Transverse colon (tissue), 4 donors: ENCODE measurements around the gene DHH. TPM values are rescaled to one million over a fixed set of nuclear protein-coding genes. Genes with fewer than 3 reads are reported as not detected.
A peak's percentile ranks its signal among the peaks of the same experiment; 100 is the strongest.
"Not testable (repeated sequence)": the region's sequence is repeated elsewhere in the genome, so short reads cannot be mapped to it uniquely, and the experiment has no call there.

Experiments
- DNase-seq: peaks from one replicate; pipeline ENCODE4 v3.0.0-alpha.2; 2019
- H3K27ac ChIP-seq, 4 donors: fragments of 200-600 bp; sonication (generic); 2 replicates each; pipeline ENCODE4 v1.5.1; 2016 to 2018; ENCODE audit warnings: inconsistent platforms in 4 of 4
- H3K27me3 ChIP-seq: fragments of 200-600 bp; sonication (generic); 2 replicates; pipeline ENCODE4 v1.5.1; 2017; ENCODE audit warnings: inconsistent platforms
- H3K36me3 ChIP-seq, 4 donors: fragments of 200-600 bp; sonication (generic); 2 replicates each; pipeline ENCODE4 v1.5.1; 2017 to 2019; ENCODE audit warnings: inconsistent platforms in 4 of 4
- H3K4me1 ChIP-seq, 4 donors: fragments of 200-600 bp; sonication (generic); 2 replicates each; pipeline ENCODE4 v1.5.1; 2017 to 2020; ENCODE audit warnings: inconsistent platforms in 4 of 4
- H3K4me3 ChIP-seq, 4 donors: fragments of 200-600 bp; sonication (generic); 1 replicate in 1 of 4; 2 replicates in 3 of 4; pipeline versions ENCODE4 v1.5.1 to v1.6.1; 2017 to 2019; ENCODE audit warnings: inconsistent platforms in 4 of 4
- H3K9me3 ChIP-seq, 2 donors: fragments of 200-600 bp; sonication (generic); 2 replicates each; pipeline ENCODE4 v1.5.1; 2017 to 2019; ENCODE audit warnings: inconsistent platforms in 2 of 2
- EP300 ChIP-seq: sonication (generic); formaldehyde crosslinking; IDR thresholded peaks from one replicate; pipeline ENCODE4 v1.6.1; 2017; ENCODE audit warnings: antibody characterized with exemption, low read depth
- POLR2A ChIP-seq: fragments of 450-650 bp; IDR thresholded peaks from one replicate; pipeline ENCODE4 v1.6.1; 2016; ENCODE audit warnings: antibody characterized with exemption, mild to moderate bottlenecking, moderate library complexity
- POLR2AphosphoS5 ChIP-seq, 3 donors: sonication (generic); formaldehyde crosslinking; IDR thresholded peaks; one replicate each; pipeline ENCODE4 v1.6.1; 2016; ENCODE audit warnings: antibody characterized with exemption in 3 of 3
- WGBS, 2 donors: methylation state at CpG; one replicate each; pipeline ENCODE4 v1.1.5; 2018; ENCODE audit warnings: low coverage in 1 of 2; 5-methylcytosine and 5-hydroxymethylcytosine counted together
- in situ Hi-C, 4 donors: fragments of 200-750 bp; cut with MboI; loops; one replicate each; pipeline versions ENCODE4 v1.15.0 to v1.15.1; 2017; ENCODE audit warnings: low sequenced_read_pairs in 3 of 4, low pct_ligation_motif_present in 1 of 4, low pct_unique_long_range_greater_than_20kb in 1 of 4
- intact Hi-C: fragments of 100-400 bp; cut with DNase I; formaldehyde crosslinking; loops from one replicate; pipeline ENCODE4 v1.15.1; 2023; ENCODE audit warnings: low total_unique reads
- total RNA-seq, 4 donors: library from RNA; depleted of rRNA; stranded (reverse); fragments of >200 nt; gene quantifications; one replicate each; pipeline ENCODE4 v1.1.0, GENCODE V29; 2016
- TF ChIP-seq, protein P1 (sequence below), 5 experiments: fragments of 200-600 bp in 3 of 5; fragments of 450-650 bp in 2 of 5; sonication (generic) in 3 of 5; IDR thresholded peaks; 1 replicate in 2 of 5; 2 replicates in 3 of 5; pipeline ENCODE4 v1.5.1; 2016 to 2017; ENCODE audit warnings: antibody characterized with exemption in 5 of 5, inconsistent platforms in 3 of 5, mild to moderate bottlenecking in 2 of 5, moderate library complexity in 1 of 5

The DHH gene
- total RNA-seq, 4 donors from 2014 or later, result 0.27 to 0.32 TPM; not detected in 2

DNA sequence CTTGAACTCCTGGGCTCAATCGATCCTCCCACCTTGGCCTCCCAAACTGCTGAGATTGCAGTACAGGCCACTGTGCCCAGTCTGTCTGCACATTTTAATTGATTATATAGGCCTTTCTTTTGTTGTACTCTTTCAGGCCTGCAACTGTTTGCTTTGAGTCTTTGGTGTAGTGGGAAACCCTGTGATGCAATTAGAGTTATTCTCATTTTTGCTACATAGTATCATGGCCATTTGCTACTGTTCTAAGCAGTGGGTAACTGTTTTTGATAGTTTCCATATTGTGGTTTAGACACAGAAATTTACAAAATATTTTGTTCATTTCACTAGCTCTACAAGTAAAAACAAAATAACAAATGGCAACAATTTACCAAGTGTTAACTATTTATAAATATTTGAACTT is 42.9 kb upstream of the DHH start:
- WGBS, 2 donors, result 85% methylated on average over 1 of the region's 1 CpG; no CpG with 5 or more reads in 1 of the 2 donors
- DNase-seq, result no peak
- H3K4me1 ChIP-seq, result peaks cover 0 to 12% (median 2%) of the 10 kb centered on the region in 4 donors
- TF ChIP-seq, protein P1, sequence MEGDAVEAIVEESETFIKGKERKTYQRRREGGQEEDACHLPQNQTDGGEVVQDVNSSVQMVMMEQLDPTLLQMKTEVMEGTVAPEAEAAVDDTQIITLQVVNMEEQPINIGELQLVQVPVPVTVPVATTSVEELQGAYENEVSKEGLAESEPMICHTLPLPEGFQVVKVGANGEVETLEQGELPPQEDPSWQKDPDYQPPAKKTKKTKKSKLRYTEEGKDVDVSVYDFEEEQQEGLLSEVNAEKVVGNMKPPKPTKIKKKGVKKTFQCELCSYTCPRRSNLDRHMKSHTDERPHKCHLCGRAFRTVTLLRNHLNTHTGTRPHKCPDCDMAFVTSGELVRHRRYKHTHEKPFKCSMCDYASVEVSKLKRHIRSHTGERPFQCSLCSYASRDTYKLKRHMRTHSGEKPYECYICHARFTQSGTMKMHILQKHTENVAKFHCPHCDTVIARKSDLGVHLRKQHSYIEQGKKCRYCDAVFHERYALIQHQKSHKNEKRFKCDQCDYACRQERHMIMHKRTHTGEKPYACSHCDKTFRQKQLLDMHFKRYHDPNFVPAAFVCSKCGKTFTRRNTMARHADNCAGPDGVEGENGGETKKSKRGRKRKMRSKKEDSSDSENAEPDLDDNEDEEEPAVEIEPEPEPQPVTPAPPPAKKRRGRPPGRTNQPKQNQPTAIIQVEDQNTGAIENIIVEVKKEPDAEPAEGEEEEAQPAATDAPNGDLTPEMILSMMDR (IDR thresholded peaks at IDR 0.05), result no peak
- TF ChIP-seq POLR2AphosphoS5 (IDR thresholded peaks at IDR 0.05), result no peak
- no peak for TF ChIP-seq POLR2A
- no peak for TF ChIP-seq EP300
- H3K4me3 ChIP-seq, result no peak overlapping the region
- no peak overlapping the region for H3K27ac ChIP-seq
- intact Hi-C loops (no loop called here), in situ Hi-C loops (no loop called here)
- H3K9me3 ChIP-seq, result no peaks in the 10 kb centered on the region
- no peaks in the 10 kb centered on the region for H3K27me3 ChIP-seq
- H3K36me3 ChIP-seq, result no peaks in the 10 kb centered on the region

DNA sequence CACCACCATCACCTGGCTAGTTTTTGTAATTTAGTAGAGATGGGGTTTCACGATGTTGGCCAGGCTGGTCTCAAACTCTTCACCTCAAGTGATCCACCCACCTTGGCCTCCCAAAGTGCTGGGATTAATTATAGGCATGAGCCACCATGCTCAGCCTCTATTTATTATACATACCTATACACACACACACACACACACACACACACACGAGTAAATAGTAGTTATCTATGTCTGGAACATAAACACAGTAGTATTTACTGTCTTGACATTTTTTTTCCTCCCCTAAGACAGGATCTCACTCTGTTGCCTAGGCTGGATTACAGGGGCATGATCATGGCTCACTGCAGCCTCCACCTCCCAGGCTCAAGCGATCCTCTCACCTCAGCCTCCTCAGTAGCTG is 42.4 kb upstream of the DHH start:
- H3K4me3 ChIP-seq, H3K36me3 ChIP-seq, DNase-seq, intact Hi-C loops, H3K27ac ChIP-seq, H3K9me3 ChIP-seq, in situ Hi-C loops, H3K27me3 ChIP-seq: not testable (repeated sequence)
- peaks cover 0 to 17% (median 7%) of the 10 kb centered on the region in 4 donors for H3K4me1 ChIP-seq
- 60 to 87% methylated on average over 1 to 3 of the region's 3 CpGs for WGBS, 2 donors

GRCh38 chr12:49133590-49133989 is 39.0 kb upstream of the DHH start:
- Histone ChIP-seq H3K9me3 (no peaks in the 10 kb centered on the region), H3K27me3 (no peaks in the 10 kb centered on the region), H3K36me3 (peaks cover 0 to 11% (median 5%) of the 10 kb centered on the region in 4 donors), H3K4me1 (peaks cover 11 to 33% (median 19%) of the 10 kb centered on the region in 4 donors), H3K27ac (peak overlapping the region in 2 of 4 donors; percentile 3 to 100), H3K4me3 (no peak overlapping the region)
- WGBS, 2 donors, result 87% methylated on average over 10 of the region's 10 CpGs; no CpG with 5 or more reads in 1 of the 2 donors
- TF ChIP-seq EP300, result no peak
- no peak for TF ChIP-seq POLR2AphosphoS5 (IDR thresholded peaks at IDR 0.05)
- no peak for TF ChIP-seq POLR2A
- TF ChIP-seq, protein P1 (IDR thresholded peaks at IDR 0.05), result no peak
- no peak for DNase-seq
- in situ Hi-C loops (no loop called here), intact Hi-C loops (loop anchor here (5.0 kb wide), 1 partner anchor 54 kb away; the partner anchor contains the start of gene TUBA1A)

GRCh38 chr12:49133014-49133413 is 38.4 kb upstream of the DHH start:
- TF ChIP-seq POLR2AphosphoS5 (IDR thresholded peaks at IDR 0.05) (no peak), POLR2A (no peak), EP300 (no peak)
- TF ChIP-seq, protein P1 (IDR thresholded peaks at IDR 0.05), result no peak
- H3K36me3 ChIP-seq, result peaks cover 0 to 12% (median 5%) of the 10 kb centered on the region in 4 donors
- H3K27me3 ChIP-seq, result no peaks in the 10 kb centered on the region
- H3K4me3 ChIP-seq, result no peak overlapping the region
- H3K27ac ChIP-seq, result peak overlapping the region in 3 of 4 donors; percentile 3 to 100 (median 98)
- no peak for DNase-seq
- no peaks in the 10 kb centered on the region for H3K9me3 ChIP-seq
- intact Hi-C loops (loop anchor here (5.0 kb wide), 1 partner anchor 54 kb away; the partner anchor contains the start of gene TUBA1A), in situ Hi-C loops (no loop called here)
- 69 to 72% methylated on average over 4 to 5 of the region's 5 CpGs for WGBS, 2 donors
- peaks cover 11 to 33% (median 19%) of the 10 kb centered on the region in 4 donors for H3K4me1 ChIP-seq
